GM18517 (cell line): Measurements from ENCODE around the gene CCDC170.

Experiments used
- ATAC-seq: cut with Tn5 transposase; IDR thresholded peaks from one replicate; pipeline ENCODE4 v1.9.1; 2021; ENCODE audit warnings: mild to moderate bottlenecking, moderate library complexity; ENCODE audit not compliant: unreplicated experiment

The CCDC170 gene

GRCh38 chr6:151651639-151652038 lies 157.8 kb downstream of the CCDC170 start:
- no peak for ATAC-seq

GRCh38 chr6:151652325-151652724 lies 158.5 kb downstream of the CCDC170 start:
- ATAC-seq = no peak

- ATAC-seq = no peak
Observed at GRCh38 chr6:151655099-151655498, 161.3 kb downstream of the CCDC170 start.

GRCh38 chr6:151656392-151656791 lies 162.6 kb downstream of the CCDC170 start:
- no peak for ATAC-seq

- ATAC-seq = no peak
Observed at GRCh38 chr6:151658091-151658490, 164.3 kb downstream of the CCDC170 start.

GRCh38 chr6:151659212-151659611 lies 165.4 kb downstream of the CCDC170 start:
- ATAC-seq = no peak

GRCh38 chr6:151661509-151661908 lies 167.7 kb downstream of the CCDC170 start:
- no peak for ATAC-seq

- no peak for ATAC-seq
Observed at GRCh38 chr6:151661928-151662327, 168.1 kb downstream of the CCDC170 start.

- ATAC-seq = no peak
Observed at GRCh38 chr6:151663559-151663958, 169.7 kb downstream of the CCDC170 start.

- ATAC-seq = no peak
Observed at GRCh38 chr6:151664390-151664789, 170.6 kb downstream of the CCDC170 start.

GRCh38 chr6:151665329-151665728 lies 171.5 kb downstream of the CCDC170 start:
- no peak for ATAC-seq

- no peak for ATAC-seq
Observed at GRCh38 chr6:151666526-151666925, 172.7 kb downstream of the CCDC170 start.

GRCh38 chr6:151669208-151669560 lies 175.4 kb downstream of the CCDC170 start:
- ATAC-seq = no peak

- ATAC-seq = no peak
Observed at GRCh38 chr6:151670116-151670515, 176.3 kb downstream of the CCDC170 start.
